A673 (cell line): Measurements from ENCODE around the gene VPS52. TPM values are rescaled to one million over a fixed set of nuclear protein-coding genes. Genes with fewer than 3 reads are reported as not detected.
"Not testable (repeated sequence)": the region's sequence is repeated elsewhere in the genome, so short reads cannot be mapped to it uniquely, and the experiment has no call there.

ENCODE experiments used
- BruUV-seq: library from RNA; stranded (reverse); fragments of 400-500 nt; replicated peaks from 2 replicates; lab custom pipeline; 2021; lab: Mats Ljungman, UMichigan
- CTCF ChIA-PET: fragments of 300-600 bp; sonication (Branson Sonifier 250); formaldehyde crosslinking; loops from one replicate; lab custom pipeline; 2022; ENCODE audit warnings: antibody characterized with exemption; lab: Charles Lee
- POLR2A ChIA-PET: fragments of 300-600 bp; sonication (Branson Sonifier 250); formaldehyde crosslinking; loops from one replicate; lab custom pipeline; 2022; ENCODE audit warnings: antibody characterized with exemption; ENCODE audit not compliant: low non-redundant PET; lab: Charles Lee
- DNase-seq: peaks from one replicate; pipeline ENCODE4 v3.0.0-alpha.2; 2015; ENCODE audit warnings: low spot score
- H3K27ac ChIP-seq: fragments of 200-600 bp; sonication (generic); 2 replicates; pipeline ENCODE4 v1.5.1; 2016; ENCODE audit warnings: mixed run types, low read depth, mild to moderate bottlenecking, mixed read lengths, antibody characterized with exemption, low read length; ENCODE audit not compliant: poor library complexity, severe bottlenecking
- H3K27me3 ChIP-seq: fragments of 200-600 bp; sonication (generic); replicated peaks from 2 replicates; pipeline ENCODE4 v1.6.1; 2017; ENCODE audit warnings: mixed run types, low read depth, mild to moderate bottlenecking, mixed read lengths, antibody characterized with exemption, low read length; ENCODE audit not compliant: insufficient read depth, poor library complexity
- H3K36me3 ChIP-seq: fragments of 200-600 bp; sonication (generic); 2 replicates; pipeline ENCODE4 v1.6.1; 2016; ENCODE audit warnings: mixed run types, mild to moderate bottlenecking, mixed read lengths, antibody characterized with exemption, low read length; ENCODE audit not compliant: insufficient read depth, poor library complexity, severe bottlenecking
- H3K4me1 ChIP-seq: fragments of 200-600 bp; sonication (generic); 2 replicates; pipeline ENCODE4 v1.6.1; 2017; ENCODE audit warnings: mixed run types, mild to moderate bottlenecking, mixed read lengths, antibody characterized with exemption, low read length; ENCODE audit not compliant: insufficient read depth, poor library complexity, severe bottlenecking
- H3K4me3 ChIP-seq: fragments of 200-600 bp; sonication (generic); 2 replicates; pipeline ENCODE4 v1.5.1; 2016; ENCODE audit warnings: low read depth, mixed run types, mild to moderate bottlenecking, mixed read lengths, low read length; ENCODE audit not compliant: poor library complexity, severe bottlenecking
- H3K9me3 ChIP-seq: fragments of 200-600 bp; sonication (generic); 2 replicates; pipeline ENCODE4 v1.6.1; 2016; ENCODE audit warnings: mixed run types, low read depth, mild to moderate bottlenecking, mixed read lengths, antibody characterized with exemption, low read length; ENCODE audit not compliant: poor library complexity, severe bottlenecking
- CTCF ChIP-seq: fragments of 300-800, 200-600 bp; sonication (generic); conservative IDR thresholded peaks from 2 replicates; pipeline ENCODE4 v1.5.1; 2017; ENCODE audit warnings: low read depth, mild to moderate bottlenecking, antibody characterized with exemption, low read length, moderate library complexity, mixed read lengths
- EZH2 ChIP-seq: fragments of 200-600 bp; sonication (generic); IDR thresholded peaks from 2 replicates; pipeline ENCODE4 v1.6.1; 2017; ENCODE audit warnings: borderline replicate concordance, low read depth, mild to moderate bottlenecking, mixed read lengths, antibody characterized with exemption, low read length; ENCODE audit not compliant: poor library complexity, severe bottlenecking
- intact Hi-C: fragments of 100-400 bp; cut with micrococcal nuclease; formaldehyde crosslinking; loops from one replicate; pipeline ENCODE4 v1.10.0; 2022; ENCODE audit not compliant: unreplicated experiment
- total RNA-seq: library from RNA; stranded (reverse); gene quantifications from 2 replicates; pipeline ENCODE4 v1.2.3, GENCODE V29; 2021

The VPS52 gene
- total RNA-seq, 1 experiment from 2014 or later = 58.2 TPM

DNA sequence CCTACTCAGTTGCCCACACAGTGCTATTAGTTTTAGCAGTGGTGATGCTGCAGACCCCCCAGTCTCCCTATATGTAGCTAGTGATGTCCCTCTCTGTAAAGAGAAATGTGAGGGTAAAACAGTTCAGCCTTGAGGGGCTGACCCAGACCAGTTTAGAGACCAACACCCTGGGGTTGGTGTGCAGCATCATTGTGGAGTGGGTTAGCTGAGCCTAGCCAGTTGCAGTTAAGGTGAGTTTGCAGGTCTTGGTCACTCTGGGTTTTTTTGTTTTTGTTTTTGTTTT, 4.8 kb upstream of the VPS52 start:
- POLR2A ChIA-PET = no interaction called here
- Histone ChIP-seq H3K27ac (peak overlapping the region; percentile 83), H3K36me3 (peaks cover 59% of the 10 kb centered on the region)

DNA sequence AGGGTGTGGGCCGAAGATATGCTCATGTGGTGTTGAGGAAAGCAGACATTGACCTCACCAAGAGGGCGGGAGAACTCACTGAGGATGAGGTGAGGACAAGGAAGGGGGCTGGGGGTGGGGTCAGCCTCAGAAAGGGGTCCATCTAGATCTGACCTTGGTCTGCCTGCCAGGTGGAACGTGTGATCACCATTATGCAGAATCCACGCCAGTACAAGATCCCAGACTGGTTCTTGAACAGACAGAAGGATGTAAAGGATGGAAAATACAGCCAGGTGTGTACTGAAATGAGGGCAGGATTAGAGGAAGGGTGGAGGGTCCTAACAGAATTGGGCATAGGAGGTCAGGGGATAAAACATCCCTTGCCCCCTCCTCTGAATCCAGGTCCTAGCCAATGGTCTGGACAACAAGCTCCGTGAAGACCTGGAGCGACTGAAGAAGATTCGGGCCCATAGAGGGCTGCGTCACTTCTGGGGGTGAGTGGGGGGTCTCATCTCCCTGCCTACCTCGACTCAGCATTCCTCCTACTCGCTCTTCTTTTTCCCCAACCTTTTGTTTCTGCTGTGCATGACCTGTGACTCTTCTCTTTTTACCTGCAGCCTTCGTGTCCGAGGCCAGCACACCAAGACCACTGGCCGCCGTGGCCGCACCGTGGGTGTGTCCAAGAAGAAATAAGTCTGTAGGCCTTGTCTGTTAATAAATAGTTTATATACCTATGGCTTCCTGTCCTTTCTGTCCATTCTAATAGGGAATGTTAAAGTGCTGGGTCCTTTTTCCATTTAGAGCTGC, 4.3 kb upstream of the VPS52 start:
- BruUV-seq, H3K9me3 ChIP-seq, DNase-seq, H3K27me3 ChIP-seq, POLR2A ChIA-PET, intact Hi-C loops: not testable (repeated sequence)
- Histone ChIP-seq H3K27ac (peak overlapping the region; percentile 99), H3K36me3 (peaks cover 59% of the 10 kb centered on the region), H3K4me3 (peak overlapping the region; percentile 56), H3K4me1 (peaks cover 40% of the 10 kb centered on the region)
- CTCF ChIA-PET = interaction anchor here (0.6 to 0.8 kb wide), 2 partner anchors 25 to 28 kb away, joined by 3 read pairs; no protein-coding TSS in a partner anchor

More for the DNA sequence above, 4.8 kb upstream of the VPS52 start:
- peaks cover 40% of the 10 kb centered on the region for H3K4me1 ChIP-seq
- H3K27me3 ChIP-seq = no peaks in the 10 kb centered on the region
- intact Hi-C loops = no loop called here
- H3K4me3 ChIP-seq = peak overlapping the region; percentile 56
- CTCF ChIA-PET = interaction anchor here (0.6 to 0.8 kb wide), 2 partner anchors 28 to 36 kb away, joined by 3 to 4 read pairs; no protein-coding TSS in a partner anchor
- no peak for DNase-seq
- TF ChIP-seq EZH2 (no peak), CTCF (no peak)
- BruUV-seq = no TSS peak
- H3K9me3 ChIP-seq = no peaks in the 10 kb centered on the region

DNA sequence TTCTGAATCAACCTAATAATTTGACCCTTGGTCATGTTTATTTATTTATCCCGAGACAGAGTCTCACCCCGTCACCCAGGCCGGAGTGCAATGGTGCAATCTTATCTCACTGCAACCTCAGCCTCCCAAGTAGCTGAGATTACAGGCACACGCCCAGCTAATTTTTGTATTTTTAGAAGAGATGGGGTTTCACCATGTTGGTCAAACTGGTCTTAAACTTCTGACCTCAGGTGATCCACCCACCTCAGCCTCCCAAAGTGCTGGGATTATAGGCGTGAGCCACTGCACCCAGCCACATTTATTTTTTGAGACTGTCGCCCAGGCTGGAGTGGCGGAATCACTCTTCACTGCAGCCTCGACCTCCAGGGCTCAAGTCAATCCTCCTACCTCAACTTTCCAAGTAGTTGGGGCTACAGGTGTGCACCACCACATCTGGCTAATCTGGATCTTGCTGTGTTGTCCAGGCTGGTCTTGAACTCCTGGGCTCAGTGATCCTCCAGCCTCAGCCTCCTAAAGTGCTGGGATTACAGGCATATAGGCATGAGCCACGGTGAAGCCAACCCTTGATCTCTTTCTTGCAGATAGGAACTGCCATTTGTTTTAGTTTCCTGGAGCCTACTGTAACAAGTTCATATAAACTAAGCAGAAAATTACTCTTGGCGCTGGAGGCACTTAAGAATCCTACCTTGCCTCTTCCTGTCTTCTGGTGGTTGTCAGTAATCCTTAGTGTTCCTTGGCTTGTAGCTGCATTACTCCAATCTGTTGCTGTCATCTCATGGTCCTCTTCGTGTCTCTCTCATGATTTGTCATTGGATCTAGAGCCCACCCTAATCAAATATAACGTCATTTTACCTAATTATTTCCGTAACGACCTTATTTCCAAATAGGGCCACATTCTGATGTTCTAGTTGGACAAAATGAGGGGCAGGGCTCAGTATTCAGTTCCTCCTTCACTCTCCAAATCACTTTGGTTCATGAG, 2.5 kb upstream of the VPS52 start:
- intact Hi-C loops = no loop called here
- H3K27ac ChIP-seq = peak overlapping the region; percentile 99
- no TSS peak for BruUV-seq
- H3K4me3 ChIP-seq = peak overlapping the region; percentile 68
- POLR2A ChIA-PET = no interaction called here
- no peak for TF ChIP-seq CTCF
- no peak for TF ChIP-seq EZH2
- CTCF ChIA-PET = interaction anchor here (0.6 kb wide), 1 partner anchor 129 kb away, joined by 3 read pairs; no protein-coding TSS in a partner anchor
- H3K27me3 ChIP-seq = no peaks in the 10 kb centered on the region
- H3K9me3 ChIP-seq = no peaks in the 10 kb centered on the region
- no peak for DNase-seq
- peaks cover 53% of the 10 kb centered on the region for H3K36me3 ChIP-seq
- H3K4me1 ChIP-seq = peaks cover 40% of the 10 kb centered on the region
